ENCODE measurements around the gene FBXW4. TPM values are rescaled to one million over a fixed set of nuclear protein-coding genes. Genes with fewer than 3 reads are reported as not detected.

FBXW4 gene, protein sequence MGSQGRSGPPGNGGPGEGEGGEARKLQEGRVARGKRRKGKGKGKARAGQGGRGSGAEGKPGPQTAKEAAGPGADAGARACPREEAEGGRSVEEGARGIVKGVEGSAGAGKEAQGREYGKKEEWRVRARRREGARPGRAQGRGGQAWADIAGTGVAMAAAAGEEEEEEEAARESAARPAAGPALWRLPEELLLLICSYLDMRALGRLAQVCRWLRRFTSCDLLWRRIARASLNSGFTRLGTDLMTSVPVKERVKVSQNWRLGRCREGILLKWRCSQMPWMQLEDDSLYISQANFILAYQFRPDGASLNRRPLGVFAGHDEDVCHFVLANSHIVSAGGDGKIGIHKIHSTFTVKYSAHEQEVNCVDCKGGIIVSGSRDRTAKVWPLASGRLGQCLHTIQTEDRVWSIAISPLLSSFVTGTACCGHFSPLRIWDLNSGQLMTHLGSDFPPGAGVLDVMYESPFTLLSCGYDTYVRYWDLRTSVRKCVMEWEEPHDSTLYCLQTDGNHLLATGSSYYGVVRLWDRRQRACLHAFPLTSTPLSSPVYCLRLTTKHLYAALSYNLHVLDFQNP
- 46.0 and 49.9 TPM in 2 replicates for total RNA-seq

DNA sequence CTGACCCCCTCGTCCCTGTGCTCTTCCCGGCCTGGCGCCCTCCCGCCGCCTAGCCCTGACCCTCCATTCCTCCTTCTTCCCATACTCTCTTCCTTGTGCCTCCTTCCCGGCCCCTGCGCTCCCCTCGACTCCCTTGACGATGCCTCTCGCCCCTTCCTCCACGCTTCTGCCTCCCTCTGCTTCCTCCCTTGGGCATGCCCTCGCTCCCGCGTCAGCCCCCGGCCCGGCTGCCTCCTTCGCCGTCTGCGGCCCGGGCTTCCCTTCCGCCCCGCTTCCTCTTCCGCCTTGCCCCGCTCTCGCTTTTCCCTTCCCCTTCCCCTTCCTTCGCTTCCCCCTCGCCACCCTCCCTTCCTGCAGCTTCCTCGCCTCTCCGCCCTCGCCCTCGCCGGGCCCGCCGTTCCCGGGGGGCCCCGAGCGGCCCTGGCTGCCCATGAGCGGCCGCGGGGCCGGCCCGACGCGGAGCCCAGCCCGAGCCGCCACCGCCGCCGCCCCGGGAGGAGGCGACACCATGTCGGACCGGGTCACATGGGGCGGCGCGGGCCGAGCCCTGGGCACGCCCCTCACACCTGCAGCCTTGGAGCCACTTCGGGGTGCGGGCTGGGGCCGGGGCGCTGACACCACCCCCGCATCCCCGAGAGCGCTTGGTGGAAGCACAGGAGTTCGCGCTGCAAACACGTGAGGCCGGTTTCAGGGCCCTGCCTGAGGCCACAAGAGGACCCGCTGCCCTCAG lies at the start of gene FBXW4:
Gene FBXW4 (minus strand): TSS at position 497 of the 730 bp plus-strand sequence. CDS start 65 bp downstream, at position 432.

DNA sequence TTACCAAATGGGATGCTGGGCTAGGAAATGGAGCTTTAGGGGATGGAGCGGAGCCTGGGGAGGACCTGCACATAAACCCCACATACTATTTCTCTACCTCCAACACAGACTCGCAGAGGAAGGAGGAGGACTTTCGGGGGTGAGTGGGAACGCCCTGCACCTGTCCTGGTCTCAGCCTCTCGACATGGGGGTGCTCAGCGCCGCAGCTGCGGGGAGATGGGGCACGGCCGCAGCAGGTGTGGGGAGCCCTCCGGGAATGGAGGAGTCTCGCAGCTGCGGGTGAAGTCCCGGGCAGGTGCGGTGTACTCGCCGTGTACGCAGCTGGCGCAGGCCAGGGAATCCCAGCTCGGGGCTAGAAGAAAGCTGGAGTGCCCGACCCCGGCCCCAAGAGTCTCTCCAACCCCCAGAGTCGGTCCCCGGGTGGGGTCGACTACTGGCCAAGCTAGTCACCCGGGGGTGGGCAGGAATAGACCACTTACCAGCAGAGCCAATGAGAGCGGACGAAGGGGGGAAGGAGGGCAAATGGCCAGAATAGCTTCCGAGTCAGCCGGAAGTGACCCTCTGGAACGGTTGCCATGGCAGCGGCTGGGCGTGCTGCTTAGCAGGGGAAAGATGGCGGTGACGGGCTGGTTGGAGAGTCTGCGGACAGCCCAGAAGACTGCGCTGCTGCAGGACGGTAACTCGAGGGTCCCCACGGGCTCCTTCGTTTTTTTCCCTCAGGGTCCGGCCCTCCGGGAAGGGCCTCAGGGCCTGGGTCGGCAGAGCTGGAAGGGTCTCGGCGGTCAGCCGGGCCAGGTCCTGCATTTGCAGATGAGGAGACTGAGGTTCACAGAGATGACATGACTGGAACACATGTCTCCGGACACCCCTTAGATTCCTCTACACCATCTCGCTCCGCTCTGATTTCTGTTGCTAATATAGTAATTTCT lies 107.0 kb downstream of the FBXW4 start, which contains the start of the genes DPCD and POLL:
Gene DPCD (plus strand): TSS at position 597 of the 929 bp plus-strand sequence. CDS start 16 bp downstream, at position 613.
Gene POLL (minus strand): TSS at position 533 of the 929 bp plus-strand sequence. CDS start 897 bp downstream, outside the sequence.

Small RNAs within 50 kb of the gene (small RNA-seq; reads per million reads assigned to genes)
- gene MIR3158-1 = 5.8 reads per million, percentile 91 among the genes with 10 or more reads in this experiment
- gene RNU6-1165P = not detected

Other genes starting within 250 kb of the FBXW4 start
- 11.6 and 14.9 TPM in 2 replicates for gene POLL, start 106.9 kb downstream of the FBXW4 start, total RNA-seq
- gene DPCD, start 106.8 kb downstream of the FBXW4 start, total RNA-seq = 38.2 and 47.0 TPM in 2 replicates
- 0.43 TPM in 1 of 2 replicates, not detected in the other for gene FGF8, start 80.9 kb upstream of the FBXW4 start, total RNA-seq
- gene NPM3, start 88.3 kb upstream of the FBXW4 start, total RNA-seq = 51.1 and 56.7 TPM in 2 replicates
- gene OGA, start 123.3 kb upstream of the FBXW4 start, total RNA-seq = 143 and 150 TPM in 2 replicates
- gene KCNIP2, start 148.6 kb upstream of the FBXW4 start, total RNA-seq = 1.0 and 1.1 TPM in 2 replicates